HepG2 (cell line): ENCODE results near the gene CRTC2. TPM values are rescaled to one million over a fixed set of nuclear protein-coding genes. Genes with fewer than 3 reads are reported as not detected.
A peak's percentile ranks its signal among the peaks of the same experiment; 100 is the strongest.

Experiments
- ATM ChIP-seq: fragments of 450-650 bp; IDR thresholded peaks from 2 replicates; pipeline ENCODE4 v1.7.1; 2017; ENCODE audit warnings: mild to moderate bottlenecking, borderline replicate concordance
- DPF2 ChIP-seq: sonication (generic); formaldehyde crosslinking; IDR thresholded peaks from 2 replicates; pipeline ENCODE4 v1.4.0; 2020; ENCODE audit warnings: mild to moderate bottlenecking, low read depth, missing genetic modification reagents, borderline replicate concordance
- FOXM1 ChIP-seq: sonication (generic); formaldehyde crosslinking; IDR thresholded peaks from 2 replicates; pipeline ENCODE4 v1.5.0; 2020; ENCODE audit warnings: missing genetic modification reagents
- HMGA1 ChIP-seq: sonication (generic); formaldehyde crosslinking; conservative IDR thresholded peaks from 2 replicates; pipeline ENCODE4 v1.4.0; 2020; ENCODE audit warnings: missing genetic modification reagents
- HNRNPUL1 ChIP-seq: fragments of 200-400 bp; formaldehyde crosslinking; IDR thresholded peaks from 2 replicates; pipeline ENCODE4 v1.6.1; 2017; ENCODE audit warnings: low read depth, mild to moderate bottlenecking, low read length, moderate library complexity
- IRF2 ChIP-seq: IDR thresholded peaks from 2 replicates; pipeline ENCODE4 v1.6.1; 2018; ENCODE audit warnings: missing genetic modification reagents, missing compliant biosample characterization
- KLF9 ChIP-seq: IDR thresholded peaks from 2 replicates; pipeline ENCODE4 v1.6.1; 2016; ENCODE audit warnings: low read depth
- MBD4 ChIP-seq: IDR thresholded peaks from 2 replicates; pipeline ENCODE4 v1.6.1; 2012; ENCODE audit warnings: low read length, inconsistent platforms, borderline replicate concordance
- MED1 ChIP-seq: sonication (generic); formaldehyde crosslinking; IDR thresholded peaks from 2 replicates; pipeline ENCODE4 v1.4.0; 2020; ENCODE audit warnings: missing genetic modification reagents
- MEIS2 ChIP-seq: sonication (generic); formaldehyde crosslinking; IDR thresholded peaks from 2 replicates; pipeline ENCODE4 v1.9.0; 2021; ENCODE audit warnings: mild to moderate bottlenecking, missing genetic modification reagents
- NFE2 ChIP-seq: sonication (generic); formaldehyde crosslinking; IDR thresholded peaks from 2 replicates; pipeline ENCODE4 v1.4.0; 2020; ENCODE audit warnings: missing genetic modification reagents
- PATZ1 ChIP-seq: sonication (generic); formaldehyde crosslinking; IDR thresholded peaks from 2 replicates; pipeline ENCODE4 v1.4.0; 2020; ENCODE audit warnings: missing genetic modification reagents
- SMARCC2 ChIP-seq: fragments of 450-650 bp; IDR thresholded peaks from 2 replicates; pipeline ENCODE4 v1.6.1; 2017; ENCODE audit warnings: antibody characterized with exemption, mild to moderate bottlenecking
- TEF ChIP-seq: sonication (generic); formaldehyde crosslinking; IDR thresholded peaks from 2 replicates; pipeline ENCODE4 v1.5.0; 2020; ENCODE audit warnings: missing genetic modification reagents
- THAP8 ChIP-seq: sonication (generic); formaldehyde crosslinking; IDR thresholded peaks from 2 replicates; pipeline ENCODE4 v1.5.1; 2020; ENCODE audit warnings: missing genetic modification reagents, mild to moderate bottlenecking, borderline replicate concordance
- USF2 ChIP-seq, 2 experiments: sonication (generic) in 1 of 2; formaldehyde crosslinking in 1 of 2; IDR thresholded peaks; 2 replicates each; pipeline versions ENCODE4 v1.5.1 to v1.6.1; 2011 to 2020; ENCODE audit warnings: borderline replicate concordance in 1 of 2, low read depth in 1 of 2, low read length in 1 of 2, mild to moderate bottlenecking in 1 of 2, missing genetic modification reagents in 1 of 2, moderate library complexity in 1 of 2
- ZC3H13 ChIP-seq: sonication (generic); formaldehyde crosslinking; IDR thresholded peaks from 2 replicates; pipeline ENCODE4 v1.8.1; 2023; ENCODE audit warnings: mild to moderate bottlenecking, missing genetic modification reagents, moderate library complexity
- ZFP41 ChIP-seq: sonication (generic); formaldehyde crosslinking; IDR thresholded peaks from 2 replicates; pipeline ENCODE4 v1.4.0; 2020; ENCODE audit warnings: mild to moderate bottlenecking, missing genetic modification reagents, borderline replicate concordance
- ZNF20 ChIP-seq: sonication (generic); formaldehyde crosslinking; IDR thresholded peaks from 2 replicates; pipeline ENCODE4 v1.4.0; 2020; ENCODE audit warnings: mild to moderate bottlenecking, moderate library complexity, missing genetic modification reagents
- ZNF337 ChIP-seq: sonication (generic); formaldehyde crosslinking; IDR thresholded peaks from 2 replicates; pipeline ENCODE4 v1.5.1; 2020; ENCODE audit warnings: missing genetic modification reagents, low read depth, mild to moderate bottlenecking, borderline replicate concordance
- ZNF563 ChIP-seq: sonication (generic); formaldehyde crosslinking; IDR thresholded peaks from 2 replicates; pipeline ENCODE4 v1.8.0; 2022; ENCODE audit warnings: mild to moderate bottlenecking, moderate library complexity, missing genetic modification reagents
- polyA plus RNA-seq, 8 experiments: library from polyadenylated mRNA; depleted of rRNA in 3 of 8; stranded (reverse) in 7 of 8; unstranded in 1 of 8; fragments of >200 nt; fragmentation: Illumina TruSeq in 4 of 8; extraction: Trizol in 4 of 8; gene quantifications; 2 replicates each; pipeline versions ENCODE4 v1.2.1 to v1.2.3, GENCODE V29; 2011 to 2016; ENCODE audit warnings: low read depth in 4 of 8, missing spikeins in 1 of 8, mixed read lengths in 1 of 8; ENCODE audit not compliant: insufficient read depth in 1 of 8
- total RNA-seq, 5 experiments: library from RNA; depleted of rRNA; stranded (reverse); fragments of >200 nt; fragmentation: Illumina TruSeq; extraction: Trizol; gene quantifications; 2 replicates each; pipeline ENCODE4 v1.2.3, GENCODE V29; 2016; ENCODE audit warnings: low read depth in 1 of 5
- TF ChIP-seq, protein P1 (sequence below): sonication (generic); formaldehyde crosslinking; conservative IDR thresholded peaks from 2 replicates; pipeline ENCODE4 v1.8.1; 2023; ENCODE audit warnings: missing genetic modification reagents

The CRTC2 gene
- total and polyA plus RNA-seq, 2 of the 13 experiments (the other 11 are each of a cell fraction or from before 2014, with no cell fraction given) = 6.1 to 26.7 TPM

DNA sequence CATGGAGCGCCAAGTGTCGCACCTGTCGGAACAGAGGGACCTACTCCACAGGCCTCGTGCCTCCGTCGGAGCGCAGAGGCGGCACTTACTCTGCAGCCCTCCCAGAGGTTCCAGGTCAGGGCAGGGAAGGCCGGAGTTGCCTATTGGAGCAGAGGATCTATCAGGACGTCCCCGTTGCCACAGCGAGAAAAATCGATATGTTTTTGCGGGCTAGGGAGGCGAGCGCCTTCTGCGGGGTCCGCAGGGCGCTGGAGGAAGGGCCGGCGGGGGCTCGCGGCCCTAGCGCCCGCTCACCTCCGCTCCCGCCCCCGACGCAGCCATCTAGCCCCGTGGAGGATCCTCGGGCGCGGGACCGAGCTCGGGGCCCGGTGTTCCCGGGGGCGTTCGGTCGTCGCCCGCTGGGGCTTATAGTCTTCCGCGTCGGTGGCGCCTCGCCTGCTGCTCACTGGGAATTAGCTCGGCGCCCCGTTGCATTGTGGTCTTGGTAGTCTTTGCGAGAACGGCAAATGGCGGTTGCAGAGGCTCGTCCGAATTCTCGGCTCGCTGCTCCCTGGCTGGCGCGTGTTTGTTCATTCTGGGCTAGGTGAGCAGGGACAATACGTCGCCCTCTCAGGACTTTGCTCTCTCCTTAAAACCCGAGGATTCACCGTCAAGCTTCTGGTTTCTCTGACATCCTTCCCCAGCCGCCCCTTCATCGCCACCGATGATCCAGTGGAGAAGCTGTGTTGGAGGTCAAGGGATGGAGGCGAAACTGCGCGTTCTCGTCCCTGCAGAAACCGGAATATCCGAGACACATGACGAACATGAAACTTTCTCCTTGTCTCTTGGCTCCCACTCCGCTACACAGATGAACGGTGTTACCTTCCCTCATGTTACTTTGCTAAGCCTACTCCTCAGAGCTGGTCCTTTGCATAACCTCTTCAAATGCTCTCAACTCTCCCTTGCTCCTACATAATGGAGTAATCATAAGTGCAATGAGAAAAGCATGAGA is 19.1 kb upstream of the CRTC2 start, which contains the start of gene JTB (continued):
- no peak for TF ChIP-seq MBD4
- TF ChIP-seq ZNF20 (CRISPR knock-in tag) = no peak
- TF ChIP-seq DPF2 (CRISPR knock-in tag) = no peak
- TF ChIP-seq IRF2 (CRISPR knock-in tag) = peak; percentile 79
- peak; percentile 19; the same call in 1 of the 2 replicates for TF ChIP-seq ZC3H13 (CRISPR knock-in tag)
- TF ChIP-seq ZFP41 = 0 out of 2 replicates have a peak, but pooled peaks have one; percentile 35
- no peak for TF ChIP-seq ZNF337 (CRISPR knock-in tag)
- TF ChIP-seq, protein P1, sequence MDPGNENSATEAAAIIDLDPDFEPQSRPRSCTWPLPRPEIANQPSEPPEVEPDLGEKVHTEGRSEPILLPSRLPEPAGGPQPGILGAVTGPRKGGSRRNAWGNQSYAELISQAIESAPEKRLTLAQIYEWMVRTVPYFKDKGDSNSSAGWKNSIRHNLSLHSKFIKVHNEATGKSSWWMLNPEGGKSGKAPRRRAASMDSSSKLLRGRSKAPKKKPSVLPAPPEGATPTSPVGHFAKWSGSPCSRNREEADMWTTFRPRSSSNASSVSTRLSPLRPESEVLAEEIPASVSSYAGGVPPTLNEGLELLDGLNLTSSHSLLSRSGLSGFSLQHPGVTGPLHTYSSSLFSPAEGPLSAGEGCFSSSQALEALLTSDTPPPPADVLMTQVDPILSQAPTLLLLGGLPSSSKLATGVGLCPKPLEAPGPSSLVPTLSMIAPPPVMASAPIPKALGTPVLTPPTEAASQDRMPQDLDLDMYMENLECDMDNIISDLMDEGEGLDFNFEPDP = no peak
- no peak for TF ChIP-seq FOXM1
- peak; percentile 91 for TF ChIP-seq ZNF563 (CRISPR knock-in tag)
- peak; percentile 76 for TF ChIP-seq PATZ1 (CRISPR knock-in tag)
- TF ChIP-seq USF2 (IDR thresholded peaks at IDR 0.05; ENCODE audit: low read depth, low read length) = no peak
- no peak for TF ChIP-seq USF2 (CRISPR knock-in tag; IDR thresholded peaks at IDR 0.05; ENCODE audit: borderline replicate concordance)
- no peak; the same call in 1 of the 2 replicates for TF ChIP-seq MED1 (CRISPR knock-in tag)
- TF ChIP-seq MEIS2 (CRISPR knock-in tag) = peak; percentile 1; the same call in 1 of the 2 replicates
- no peak for TF ChIP-seq TEF
- no peak for TF ChIP-seq HNRNPUL1
- no peak for TF ChIP-seq ATM
- TF ChIP-seq KLF9 (CRISPR knock-in tag) = 0 out of 2 replicates have a peak, but pooled peaks have one; percentile 21
- TF ChIP-seq THAP8 (CRISPR knock-in tag) = peak; percentile 69; the same call in 1 of the 2 replicates
- no peak for TF ChIP-seq SMARCC2
- no peak for TF ChIP-seq NFE2 (CRISPR knock-in tag)
- 0 out of 2 replicates have a peak, but pooled peaks have one; percentile 91 for TF ChIP-seq HMGA1 (CRISPR knock-in tag)
